ENCODE results near the gene KIF25.

Gene KIF25

DNA sequence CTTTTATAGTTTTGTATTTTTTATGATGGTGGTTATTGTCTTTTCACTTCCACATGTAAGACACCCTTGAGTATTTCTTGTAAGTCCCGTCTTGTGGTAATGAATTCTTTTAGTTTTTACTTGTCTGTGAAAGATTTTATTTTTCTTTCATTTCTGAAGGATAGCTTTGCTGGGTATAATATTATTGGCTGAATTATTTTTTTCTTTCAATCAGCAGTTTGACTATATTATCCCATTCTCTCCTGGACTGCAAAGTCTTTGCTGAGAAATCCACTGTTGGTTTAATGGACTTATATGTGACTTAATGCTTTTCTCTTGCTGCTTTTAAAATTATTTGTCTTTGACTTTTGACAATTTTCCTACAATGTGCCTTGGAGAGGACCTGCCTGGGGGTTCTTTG lies 13.8 kb downstream of the KIF25 start:
- TF ChIP-seq, protein P1, sequence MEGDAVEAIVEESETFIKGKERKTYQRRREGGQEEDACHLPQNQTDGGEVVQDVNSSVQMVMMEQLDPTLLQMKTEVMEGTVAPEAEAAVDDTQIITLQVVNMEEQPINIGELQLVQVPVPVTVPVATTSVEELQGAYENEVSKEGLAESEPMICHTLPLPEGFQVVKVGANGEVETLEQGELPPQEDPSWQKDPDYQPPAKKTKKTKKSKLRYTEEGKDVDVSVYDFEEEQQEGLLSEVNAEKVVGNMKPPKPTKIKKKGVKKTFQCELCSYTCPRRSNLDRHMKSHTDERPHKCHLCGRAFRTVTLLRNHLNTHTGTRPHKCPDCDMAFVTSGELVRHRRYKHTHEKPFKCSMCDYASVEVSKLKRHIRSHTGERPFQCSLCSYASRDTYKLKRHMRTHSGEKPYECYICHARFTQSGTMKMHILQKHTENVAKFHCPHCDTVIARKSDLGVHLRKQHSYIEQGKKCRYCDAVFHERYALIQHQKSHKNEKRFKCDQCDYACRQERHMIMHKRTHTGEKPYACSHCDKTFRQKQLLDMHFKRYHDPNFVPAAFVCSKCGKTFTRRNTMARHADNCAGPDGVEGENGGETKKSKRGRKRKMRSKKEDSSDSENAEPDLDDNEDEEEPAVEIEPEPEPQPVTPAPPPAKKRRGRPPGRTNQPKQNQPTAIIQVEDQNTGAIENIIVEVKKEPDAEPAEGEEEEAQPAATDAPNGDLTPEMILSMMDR (IDR thresholded peaks at IDR 0.05; ENCODE audit: low read depth, low read length): no peak
- TF ChIP-seq, protein P2, sequence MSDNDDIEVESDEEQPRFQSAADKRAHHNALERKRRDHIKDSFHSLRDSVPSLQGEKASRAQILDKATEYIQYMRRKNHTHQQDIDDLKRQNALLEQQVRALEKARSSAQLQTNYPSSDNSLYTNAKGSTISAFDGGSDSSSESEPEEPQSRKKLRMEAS (IDR thresholded peaks at IDR 0.05; ENCODE audit: low read depth, low read length): no peak
- TF ChIP-seq POLR2A (IDR thresholded peaks at IDR 0.05; ENCODE audit: extremely low read depth, insufficient read length): no peak
- TF ChIP-seq MYC (IDR thresholded peaks at IDR 0.05; ENCODE audit: low read depth, low read length): no peak
- H3K4me3 ChIP-seq (ENCODE audit: low read depth, low read length): no peak overlapping the region
- no peak for DNase-seq (ENCODE audit: low read depth)

DNA sequence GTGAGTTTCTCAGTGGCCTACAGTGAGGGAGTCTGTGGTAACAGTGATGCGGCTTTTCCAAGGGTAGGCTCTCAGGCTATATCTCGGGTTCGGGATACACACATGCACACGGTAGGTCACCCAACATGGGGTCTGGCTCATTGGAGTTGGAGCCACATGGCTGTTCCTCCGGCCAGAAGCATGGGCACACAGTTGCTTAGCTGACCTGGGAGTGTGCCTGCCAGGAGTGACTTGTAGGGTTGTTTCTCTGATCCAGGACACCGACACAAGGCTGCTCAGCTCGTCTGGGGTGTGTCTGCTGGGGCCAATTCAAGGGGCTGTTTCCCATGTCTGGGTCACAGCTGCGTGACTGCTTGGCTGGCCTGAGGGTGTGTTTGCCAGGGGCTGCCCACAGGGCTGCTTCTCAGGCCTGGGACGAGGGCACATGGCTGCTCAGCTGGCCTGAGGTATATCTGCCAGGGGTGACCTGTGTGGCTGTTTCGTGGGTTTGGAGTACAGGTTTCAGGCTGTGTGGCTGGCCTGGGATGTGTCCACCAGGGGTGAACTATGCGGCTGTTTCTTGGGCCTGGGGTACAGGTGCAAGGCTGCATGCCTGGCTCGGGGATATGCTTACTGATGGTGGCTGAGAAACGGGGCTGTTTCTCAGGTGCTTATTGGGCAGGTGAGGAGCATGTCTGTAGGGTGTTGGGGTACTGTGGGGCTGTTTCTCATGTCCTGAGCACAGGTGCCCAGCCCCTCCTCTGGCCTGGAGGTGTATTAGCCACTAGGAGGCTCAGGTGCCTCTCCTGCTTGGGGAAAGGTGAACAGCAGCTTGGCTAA lies 15.2 kb downstream of the KIF25 start:
- no peak for TF ChIP-seq MYC (IDR thresholded peaks at IDR 0.05; ENCODE audit: low read depth, low read length)
- TF ChIP-seq POLR2A (IDR thresholded peaks at IDR 0.05; ENCODE audit: extremely low read depth, insufficient read length): no peak
- TF ChIP-seq, protein P1 (IDR thresholded peaks at IDR 0.05; ENCODE audit: low read depth, low read length): no peak
- TF ChIP-seq, protein P2 (IDR thresholded peaks at IDR 0.05; ENCODE audit: low read depth, low read length): no peak
- no peak overlapping the region for H3K4me3 ChIP-seq (ENCODE audit: low read depth, low read length)
- no peak for DNase-seq (ENCODE audit: low read depth)

DNA sequence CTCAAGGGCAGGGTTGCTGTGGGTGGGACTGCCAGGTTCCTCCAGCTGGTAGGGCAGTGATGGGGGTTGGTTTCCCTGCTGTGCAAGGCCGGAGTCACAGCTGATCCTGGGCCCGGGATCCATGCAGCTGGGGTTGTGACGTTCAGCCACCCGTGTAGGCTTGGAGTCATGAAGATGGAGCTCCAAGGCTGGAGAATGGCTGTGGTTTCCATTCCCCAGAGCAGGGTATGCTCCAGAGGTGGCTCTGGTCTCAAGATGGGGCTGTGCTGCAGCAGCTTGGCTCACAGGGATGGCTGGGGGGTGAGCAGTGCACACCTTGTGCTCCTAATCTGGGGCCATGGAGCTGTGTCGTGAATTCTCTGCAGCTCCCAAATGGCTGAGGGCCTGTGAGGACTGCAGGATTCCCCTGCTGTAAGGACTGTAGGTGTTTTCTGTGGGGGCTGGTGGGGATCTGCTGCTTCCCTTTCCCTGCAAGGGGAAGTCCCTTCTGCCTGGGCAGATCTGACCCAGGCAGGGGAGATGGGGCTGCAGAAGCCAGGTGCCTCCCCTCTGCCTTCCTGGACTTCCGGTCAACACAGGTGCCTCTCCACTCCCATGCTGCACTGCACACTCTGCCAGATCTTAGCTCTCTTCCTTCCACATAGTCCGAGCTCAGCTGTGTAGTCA lies 15.9 kb downstream of the KIF25 start:
- no peak for DNase-seq (ENCODE audit: low read depth)
- TF ChIP-seq, protein P1 (IDR thresholded peaks at IDR 0.05; ENCODE audit: low read depth, low read length): no peak
- TF ChIP-seq POLR2A (IDR thresholded peaks at IDR 0.05; ENCODE audit: extremely low read depth, insufficient read length): no peak
- TF ChIP-seq MYC (IDR thresholded peaks at IDR 0.05; ENCODE audit: low read depth, low read length): no peak
- TF ChIP-seq, protein P2 (IDR thresholded peaks at IDR 0.05; ENCODE audit: low read depth, low read length): no peak
- no peak overlapping the region for H3K4me3 ChIP-seq (ENCODE audit: low read depth, low read length)

DNA sequence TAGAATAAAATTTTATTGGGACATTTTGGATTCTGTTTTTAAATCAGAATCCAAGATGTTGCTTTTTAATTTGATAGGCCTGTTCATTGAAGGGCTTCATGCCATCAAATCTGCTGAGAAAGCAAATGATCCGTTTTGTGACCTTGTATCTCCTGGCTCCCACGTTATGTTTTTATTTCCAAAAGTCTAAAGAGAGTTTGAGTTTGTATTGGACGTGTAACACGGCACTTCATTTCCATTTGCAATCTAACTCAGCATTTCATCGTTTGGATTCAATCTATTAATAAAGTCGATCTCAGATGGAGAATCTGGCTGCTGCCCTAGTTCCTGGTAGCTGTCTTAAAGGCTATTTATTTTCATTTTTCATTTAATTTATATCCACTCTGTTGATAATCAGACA lies 17.0 kb downstream of the KIF25 start:
- TF ChIP-seq, protein P2 (IDR thresholded peaks at IDR 0.05; ENCODE audit: low read depth, low read length): no peak
- TF ChIP-seq, protein P1 (IDR thresholded peaks at IDR 0.05; ENCODE audit: low read depth, low read length): no peak
- TF ChIP-seq POLR2A (IDR thresholded peaks at IDR 0.05; ENCODE audit: extremely low read depth, insufficient read length) (no peak), MYC (IDR thresholded peaks at IDR 0.05; ENCODE audit: low read depth, low read length) (no peak)
- H3K4me3 ChIP-seq (ENCODE audit: low read depth, low read length): no peak overlapping the region
- no peak for DNase-seq (ENCODE audit: low read depth)

DNA sequence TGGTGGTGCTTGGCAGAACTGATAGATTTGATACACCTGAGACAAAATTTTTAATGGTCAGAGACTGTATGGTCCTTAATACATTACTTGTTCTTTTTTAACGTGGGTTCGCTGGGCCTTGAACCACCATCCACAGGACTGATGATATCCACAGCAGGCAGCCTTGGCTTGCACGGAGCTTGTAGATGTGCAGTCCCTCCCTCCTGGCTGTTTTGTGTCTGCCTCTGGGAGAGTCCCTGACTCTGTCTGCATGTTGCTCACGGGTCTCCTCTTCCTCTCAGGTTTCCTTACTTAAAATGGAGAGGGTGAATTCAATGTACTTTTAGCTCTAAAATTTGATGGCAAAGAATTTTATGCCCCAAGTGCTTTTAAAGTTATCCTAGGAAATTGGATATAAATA lies 17.5 kb downstream of the KIF25 start:
- no peak for DNase-seq (ENCODE audit: low read depth)
- no peak overlapping the region for H3K4me3 ChIP-seq (ENCODE audit: low read depth, low read length)
- TF ChIP-seq, protein P1 (IDR thresholded peaks at IDR 0.05; ENCODE audit: low read depth, low read length): no peak
- TF ChIP-seq MYC (IDR thresholded peaks at IDR 0.05; ENCODE audit: low read depth, low read length) (no peak), POLR2A (IDR thresholded peaks at IDR 0.05; ENCODE audit: extremely low read depth, insufficient read length) (no peak)
- TF ChIP-seq, protein P2 (IDR thresholded peaks at IDR 0.05; ENCODE audit: low read depth, low read length): no peak
